H9 (cell line): Measurements from ENCODE around the gene RAB31. TPM values are rescaled to one million over a fixed set of nuclear protein-coding genes. Genes with fewer than 3 reads are reported as not detected.
A peak's percentile ranks its signal among the peaks of the same experiment; 100 is the strongest.

Experiments used
- DNase-seq: peaks from one replicate; pipeline ENCODE4 v3.0.0-alpha.2; 2017
- H2AFZ ChIP-seq: one replicate; pipeline ENCODE4 v1.6.1; 2013; ENCODE audit warnings: mild to moderate bottlenecking, low read length, control low read depth, moderate library complexity
- H2AK5ac ChIP-seq: 2 replicates; pipeline ENCODE4 v1.6.1; 2013; ENCODE audit warnings: low read length, control low read depth, mixed read lengths; ENCODE audit not compliant: insufficient read length
- H2BK120ac ChIP-seq: one replicate; pipeline ENCODE4 v1.6.1; 2013; ENCODE audit warnings: low read depth, mild to moderate bottlenecking, low read length, control low read depth, inconsistent platforms; ENCODE audit not compliant: poor library complexity, severe bottlenecking
- H2BK12ac ChIP-seq: 2 replicates; pipeline ENCODE4 v1.6.1; 2013; ENCODE audit warnings: low read length, control low read depth, mixed read lengths, low read depth; ENCODE audit not compliant: insufficient read length
- H2BK15ac ChIP-seq: 2 replicates; pipeline ENCODE4 v1.6.1; 2013; ENCODE audit warnings: low read depth, low read length, control low read depth
- H2BK20ac ChIP-seq: one replicate; pipeline ENCODE4 v1.6.1; 2013; ENCODE audit warnings: low read depth, mild to moderate bottlenecking, low read length, control low read depth, inconsistent platforms; ENCODE audit not compliant: poor library complexity, severe bottlenecking
- H2BK5ac ChIP-seq: 2 replicates; pipeline ENCODE4 v1.6.1; 2013; ENCODE audit warnings: low read length, control low read depth, mixed read lengths; ENCODE audit not compliant: insufficient read length
- H3K14ac ChIP-seq: 2 replicates; pipeline ENCODE4 v1.6.1; 2013; ENCODE audit warnings: low read length, control low read depth; ENCODE audit not compliant: insufficient read depth
- H3K18ac ChIP-seq: 2 replicates; pipeline ENCODE4 v1.6.1; 2013; ENCODE audit warnings: low read depth, mild to moderate bottlenecking, mixed read lengths, low read length, control low read depth; ENCODE audit not compliant: insufficient read length
- H3K23ac ChIP-seq: 2 replicates; pipeline ENCODE4 v1.6.1; 2013; ENCODE audit warnings: low read length, control low read depth, mixed read lengths, low read depth; ENCODE audit not compliant: insufficient read length
- H3K23me2 ChIP-seq: 2 replicates; pipeline ENCODE4 v1.6.1; 2013; ENCODE audit warnings: low read depth, mild to moderate bottlenecking, mixed read lengths, low read length, control low read depth; ENCODE audit not compliant: insufficient read length, poor library complexity, severe bottlenecking
- H3K27ac ChIP-seq: 2 replicates; pipeline ENCODE4 v1.5.1; 2013; ENCODE audit warnings: low read length, control low read depth, mixed read lengths, low read depth; ENCODE audit not compliant: insufficient read length
- H3K27me3 ChIP-seq: 2 replicates; pipeline ENCODE4 v1.6.1; 2013; ENCODE audit warnings: low read length, control low read depth, inconsistent platforms; ENCODE audit not compliant: insufficient read depth
- H3K4ac ChIP-seq: 2 replicates; pipeline ENCODE4 v1.6.1; 2013; ENCODE audit warnings: low read depth, mild to moderate bottlenecking, control low read depth, inconsistent platforms, low read length, moderate library complexity
- H3K4me1 ChIP-seq: 2 replicates; pipeline ENCODE4 v1.6.1; 2013; ENCODE audit warnings: low read length, control low read depth, inconsistent platforms; ENCODE audit not compliant: insufficient read depth
- H3K4me2 ChIP-seq: 2 replicates; pipeline ENCODE4 v1.6.1; 2013; ENCODE audit warnings: low read length, control low read depth, mixed read lengths; ENCODE audit not compliant: insufficient read length, insufficient read depth
- H3K56ac ChIP-seq: 2 replicates; pipeline ENCODE4 v1.6.1; 2013; ENCODE audit warnings: low read depth, mild to moderate bottlenecking, mixed read lengths, low read length, control low read depth; ENCODE audit not compliant: insufficient read length
- H3K79me1 ChIP-seq: 2 replicates; pipeline ENCODE4 v1.6.1; 2013; ENCODE audit warnings: low read depth, mild to moderate bottlenecking, moderate library complexity, low read length, control low read depth, inconsistent platforms; ENCODE audit not compliant: insufficient read depth, poor library complexity, severe bottlenecking
- H3K79me2 ChIP-seq: 2 replicates; pipeline ENCODE4 v1.6.1; 2013; ENCODE audit warnings: low read length, control low read depth, inconsistent platforms; ENCODE audit not compliant: insufficient read depth
- H3K9ac ChIP-seq: 2 replicates; pipeline ENCODE4 v1.6.1; 2013; ENCODE audit warnings: low read length, control low read depth, mixed read lengths; ENCODE audit not compliant: insufficient read length; ENCODE audit errors: extremely low read depth
- H3K9me3 ChIP-seq: one replicate; pipeline ENCODE4 v1.6.1; 2013; ENCODE audit warnings: low read depth, low read length, inconsistent platforms; ENCODE audit not compliant: control insufficient read depth
- H3T11ph ChIP-seq: one replicate; pipeline ENCODE4 v1.6.1; 2013; ENCODE audit warnings: mild to moderate bottlenecking, low read length, control low read depth, inconsistent platforms
- H4K20me1 ChIP-seq: one replicate; pipeline ENCODE4 v1.6.1; 2013; ENCODE audit not compliant: control insufficient read depth, insufficient read length, insufficient read depth
- H4K5ac ChIP-seq: 2 replicates; pipeline ENCODE4 v1.6.1; 2013; ENCODE audit warnings: low read depth, mild to moderate bottlenecking, mixed read lengths, low read length, control low read depth; ENCODE audit not compliant: insufficient read length
- H4K8ac ChIP-seq: replicated peaks from 2 replicates; pipeline ENCODE4 v1.6.1; 2013; ENCODE audit warnings: low read length, control low read depth, mixed read lengths, low read depth; ENCODE audit not compliant: insufficient read length
- H4K91ac ChIP-seq: 2 replicates; pipeline ENCODE4 v1.6.1; 2013; ENCODE audit warnings: low read depth, mild to moderate bottlenecking, moderate library complexity, mixed read lengths, low read length, control low read depth; ENCODE audit not compliant: insufficient read length
- H3K27ac Mint-ChIP-seq, 3 experiments: 2 replicates in 2 of 3; 3 replicates in 1 of 3; pipeline ENCODE4 v1.8.0; 2020 to 2021; ENCODE audit warnings: mixed read lengths in 3 of 3, mild to moderate bottlenecking in 1 of 3, moderate library complexity in 1 of 3
- H3K27me3 Mint-ChIP-seq: 2 replicates; pipeline ENCODE4 v1.8.0; 2021; ENCODE audit warnings: low read depth, mild to moderate bottlenecking, moderate library complexity, mixed read lengths
- H3K36me3 Mint-ChIP-seq, 3 experiments: 2 replicates in 2 of 3; 3 replicates in 1 of 3; pipeline ENCODE4 v1.8.0; 2020 to 2021; ENCODE audit warnings: low read depth in 3 of 3, mixed read lengths in 3 of 3; ENCODE audit not compliant: insufficient read depth in 1 of 3
- H3K4me1 Mint-ChIP-seq, 2 experiments: 2 replicates each; pipeline ENCODE4 v1.8.0; 2020; ENCODE audit warnings: mixed read lengths in 2 of 2
- H3K4me3 Mint-ChIP-seq, 2 experiments: 2 replicates in 1 of 2; 3 replicates in 1 of 2; pipeline ENCODE4 v1.8.0; 2020 to 2021; ENCODE audit warnings: mild to moderate bottlenecking in 2 of 2, mixed read lengths in 2 of 2, moderate library complexity in 1 of 2
- H3K9me3 Mint-ChIP-seq, 2 experiments: 2 replicates in 1 of 2; 3 replicates in 1 of 2; pipeline ENCODE4 v1.8.0; 2020; ENCODE audit warnings: mild to moderate bottlenecking in 2 of 2, mixed read lengths in 2 of 2, moderate library complexity in 1 of 2
- WGBS: extraction: QIAGEN DNeasy Blood & Tissue Kit; methylation state at CpG from one replicate; pipeline ENCODE4 v1.1.7; 2013; ENCODE audit warnings: missing lambda C conversion rate, low lambda C conversion rate, mixed read lengths; ENCODE audit not compliant: insufficient read length; ENCODE audit errors: extremely low coverage; 5-methylcytosine and 5-hydroxymethylcytosine counted together
- total RNA-seq: library from RNA; stranded (reverse); gene quantifications from 2 replicates; pipeline ENCODE4 v1.2.1, GENCODE V29; 2021
- TF ChIP-seq, protein P1 (sequence below): fragments of 200-600 bp; sonication (generic); conservative IDR thresholded peaks from 3 replicates; pipeline ENCODE4 v1.8.0; 2021; ENCODE audit warnings: antibody characterized with exemption, mild to moderate bottlenecking

RAB31 gene
- total RNA-seq, 1 experiment from 2014 or later = 22.4 TPM

DNA sequence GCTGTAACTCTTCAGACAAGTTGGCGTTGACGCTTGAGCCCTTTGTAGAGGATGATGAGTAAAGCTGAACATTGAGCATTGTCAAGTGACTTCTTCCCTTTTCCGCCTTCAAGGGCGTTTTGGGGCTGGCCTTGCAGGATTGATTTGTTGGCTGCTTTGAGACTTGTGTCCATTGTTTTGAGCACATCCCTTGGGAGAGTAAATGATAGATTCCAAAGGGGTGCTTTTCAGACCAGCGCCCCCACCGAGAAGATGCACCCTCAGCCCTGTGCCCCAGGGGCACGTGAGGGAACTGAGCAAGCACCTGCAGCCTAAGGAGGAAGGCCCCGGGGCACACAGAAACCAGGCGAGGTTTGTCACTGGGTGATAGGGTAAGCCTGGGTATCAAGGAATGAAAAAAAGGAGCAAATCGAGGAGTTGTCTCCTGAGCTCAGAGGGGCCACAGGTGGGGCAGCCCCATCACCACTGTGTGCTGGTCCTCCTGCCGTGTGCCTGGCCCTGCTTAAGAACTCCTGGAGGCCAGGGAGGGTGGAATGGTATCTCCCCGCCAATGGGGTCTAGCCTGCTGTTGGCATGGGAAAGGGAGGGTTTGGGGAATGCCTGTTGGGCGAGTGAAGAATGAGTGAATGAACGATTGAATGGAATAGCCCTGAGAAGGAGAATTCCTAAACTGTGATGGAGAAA, 64.0 kb downstream of the RAB31 start:
- H3K4me2 ChIP-seq = no peak overlapping the region
- H2AFZ ChIP-seq = no peak overlapping the region

More for the DNA sequence above, 64.0 kb downstream of the RAB31 start:
- H2BK5ac ChIP-seq = no peak overlapping the region
- peak overlapping the region in 1 of 3 experiments; percentile 5; a peak in 1 of 7 replicates for H3K27ac Mint-ChIP-seq
- H3K23me2 ChIP-seq = no peaks in the 10 kb centered on the region
- no peaks in the 10 kb centered on the region for H4K20me1 ChIP-seq
- no peak overlapping the region for H2BK12ac ChIP-seq
- no peaks in the 10 kb centered on the region for H3K9me3 ChIP-seq
- no peak overlapping the region for H3T11ph ChIP-seq
- no peak overlapping the region; a peak in 1 of 5 replicates for H3K4me3 Mint-ChIP-seq
- no peaks in the 10 kb centered on the region for H3K79me1 ChIP-seq
- H3K79me2 ChIP-seq = no peaks in the 10 kb centered on the region
- H2BK120ac ChIP-seq = no peak overlapping the region
- H3K27me3 Mint-ChIP-seq = peaks cover 3% of the 10 kb centered on the region; the same call in 1 of the 2 replicates
- H4K91ac ChIP-seq = no peak overlapping the region
- H3K23ac ChIP-seq = no peak overlapping the region
- H3K4me1 Mint-ChIP-seq = peaks cover 29 to 30% of the 10 kb centered on the region in 2 experiments
- no peaks in the 10 kb centered on the region for H3K4me1 ChIP-seq
- no peak overlapping the region for H2AK5ac ChIP-seq
- H3K9me3 Mint-ChIP-seq = no peaks in the 10 kb centered on the region
- H2BK20ac ChIP-seq = no peak overlapping the region
- no peak for DNase-seq
- TF ChIP-seq, protein P1, sequence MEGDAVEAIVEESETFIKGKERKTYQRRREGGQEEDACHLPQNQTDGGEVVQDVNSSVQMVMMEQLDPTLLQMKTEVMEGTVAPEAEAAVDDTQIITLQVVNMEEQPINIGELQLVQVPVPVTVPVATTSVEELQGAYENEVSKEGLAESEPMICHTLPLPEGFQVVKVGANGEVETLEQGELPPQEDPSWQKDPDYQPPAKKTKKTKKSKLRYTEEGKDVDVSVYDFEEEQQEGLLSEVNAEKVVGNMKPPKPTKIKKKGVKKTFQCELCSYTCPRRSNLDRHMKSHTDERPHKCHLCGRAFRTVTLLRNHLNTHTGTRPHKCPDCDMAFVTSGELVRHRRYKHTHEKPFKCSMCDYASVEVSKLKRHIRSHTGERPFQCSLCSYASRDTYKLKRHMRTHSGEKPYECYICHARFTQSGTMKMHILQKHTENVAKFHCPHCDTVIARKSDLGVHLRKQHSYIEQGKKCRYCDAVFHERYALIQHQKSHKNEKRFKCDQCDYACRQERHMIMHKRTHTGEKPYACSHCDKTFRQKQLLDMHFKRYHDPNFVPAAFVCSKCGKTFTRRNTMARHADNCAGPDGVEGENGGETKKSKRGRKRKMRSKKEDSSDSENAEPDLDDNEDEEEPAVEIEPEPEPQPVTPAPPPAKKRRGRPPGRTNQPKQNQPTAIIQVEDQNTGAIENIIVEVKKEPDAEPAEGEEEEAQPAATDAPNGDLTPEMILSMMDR = no peak
- H4K8ac ChIP-seq = no peak overlapping the region
- H3K36me3 Mint-ChIP-seq = no peaks in the 10 kb centered on the region; a peak in 1 of 7 replicates
- H3K4ac ChIP-seq = no peak overlapping the region
- H3K18ac ChIP-seq = no peak overlapping the region
- H3K9ac ChIP-seq = no peak overlapping the region
- H3K27ac ChIP-seq = no peak overlapping the region
- no peak overlapping the region for H3K14ac ChIP-seq
- no CpG with 5 or more reads among the region's 14 CpGs for WGBS
- H2BK15ac ChIP-seq = no peak overlapping the region
- H3K56ac ChIP-seq = no peak overlapping the region
- H4K5ac ChIP-seq = no peak overlapping the region
- H3K27me3 ChIP-seq = no peaks in the 10 kb centered on the region
